Mesendoderm (in vitro differentiated cells): ENCODE results near the gene MYO1B.

ENCODE experiments used
- DNase-seq: peaks from one replicate; pipeline ENCODE4 v3.0.0; 2013
- H2AK5ac ChIP-seq: 2 replicates; pipeline ENCODE4 v1.6.1; 2013; ENCODE audit warnings: low read length, inconsistent platforms
- H2BK120ac ChIP-seq: 2 replicates; pipeline ENCODE4 v1.6.1; 2013; ENCODE audit warnings: low read depth, mild to moderate bottlenecking, low read length, moderate library complexity, mixed read lengths
- H2BK15ac ChIP-seq: replicated peaks from 2 replicates; pipeline ENCODE4 v1.6.1; 2013; ENCODE audit warnings: low read depth, mild to moderate bottlenecking, moderate library complexity
- H2BK5ac ChIP-seq: 2 replicates; pipeline ENCODE4 v1.6.1; 2013; ENCODE audit warnings: low read length, inconsistent platforms
- H3K18ac ChIP-seq: 2 replicates; pipeline ENCODE4 v1.6.1; 2013; ENCODE audit warnings: mild to moderate bottlenecking, low read length, mixed read lengths
- H3K23ac ChIP-seq: one replicate; pipeline ENCODE4 v1.6.1; 2013; ENCODE audit warnings: low read length
- H3K27ac ChIP-seq: 2 replicates; pipeline ENCODE4 v1.5.1; 2013; ENCODE audit warnings: low read depth, mild to moderate bottlenecking, inconsistent platforms, low read length, moderate library complexity
- H3K27me3 ChIP-seq: 2 replicates; pipeline ENCODE4 v1.6.1; 2013; ENCODE audit warnings: low read length, control low read depth, mild to moderate bottlenecking, inconsistent platforms; ENCODE audit not compliant: insufficient read depth, poor library complexity
- H3K36me3 ChIP-seq: 2 replicates; pipeline ENCODE4 v1.6.1; 2013; ENCODE audit warnings: low read length, inconsistent platforms; ENCODE audit not compliant: control insufficient read depth, insufficient read depth
- H3K4ac ChIP-seq: one replicate; pipeline ENCODE4 v1.6.1; 2013; ENCODE audit warnings: low read depth, mild to moderate bottlenecking, low read length, moderate library complexity
- H3K4me1 ChIP-seq: 2 replicates; pipeline ENCODE4 v1.6.1; 2013; ENCODE audit warnings: low read depth, low read length, inconsistent platforms; ENCODE audit not compliant: control insufficient read depth
- H3K4me2 ChIP-seq: 2 replicates; pipeline ENCODE4 v1.6.1; 2013; ENCODE audit warnings: low read length
- H3K4me3 ChIP-seq: 2 replicates; pipeline ENCODE4 v1.5.1; 2013; ENCODE audit warnings: mild to moderate bottlenecking, low read length
- H3K56ac ChIP-seq: one replicate; pipeline ENCODE4 v1.6.1; 2013; ENCODE audit warnings: low read length
- H3K79me1 ChIP-seq: 2 replicates; pipeline ENCODE4 v1.6.1; 2013; ENCODE audit warnings: low read length, inconsistent platforms
- H3K79me2 ChIP-seq: 2 replicates; pipeline ENCODE4 v1.6.1; 2013; ENCODE audit warnings: mild to moderate bottlenecking, low read length; ENCODE audit not compliant: control insufficient read depth, insufficient read depth
- H3K9ac ChIP-seq: 2 replicates; pipeline ENCODE4 v1.6.1; 2013; ENCODE audit warnings: low read length, inconsistent platforms
- H4K5ac ChIP-seq: one replicate; pipeline ENCODE4 v1.6.1; 2013; ENCODE audit warnings: low read length
- H4K8ac ChIP-seq: one replicate; pipeline ENCODE4 v1.6.1; 2013; ENCODE audit warnings: low read depth, mild to moderate bottlenecking, control low read depth, low read length, moderate library complexity
- WGBS: extraction: QIAGEN DNeasy Blood & Tissue Kit; methylation state at CpG from one replicate; pipeline ENCODE4 v1.1.7; 2013; ENCODE audit warnings: low lambda C conversion rate, missing lambda C conversion rate; ENCODE audit not compliant: insufficient coverage; ENCODE audit errors: extremely low coverage; 5-methylcytosine and 5-hydroxymethylcytosine counted together

MYO1B gene

DNA sequence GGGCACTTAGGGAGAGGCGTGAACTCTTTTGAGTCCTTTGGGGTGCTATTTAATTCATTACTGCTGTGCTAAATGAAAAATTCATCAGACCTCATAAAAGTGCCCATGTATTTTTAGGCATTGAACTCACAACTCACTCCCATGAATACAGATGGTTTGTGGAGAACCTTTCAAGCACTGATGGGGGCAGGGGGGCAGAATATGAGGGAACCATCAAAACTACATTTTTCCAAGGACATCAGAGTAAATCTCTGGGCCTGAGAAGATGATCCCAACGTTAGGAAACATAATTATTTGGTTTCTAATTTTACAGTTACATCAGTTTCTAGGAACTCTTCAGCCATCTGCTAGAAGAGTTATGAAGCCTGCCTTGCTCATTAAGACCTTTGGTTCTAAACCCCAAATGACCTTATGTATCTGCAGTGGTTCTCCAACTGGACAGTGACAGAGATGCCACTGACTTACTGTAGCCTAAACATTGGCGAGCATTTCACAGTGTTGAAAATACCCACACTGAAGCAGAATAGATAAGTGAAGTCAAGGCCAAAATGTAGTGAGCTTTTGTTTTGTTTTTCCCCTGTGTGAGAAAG lies 90.8 kb downstream of the MYO1B start:
- peaks cover 4% of the 10 kb centered on the region for H3K4me1 ChIP-seq
- no peaks in the 10 kb centered on the region for H3K79me2 ChIP-seq
- no peak overlapping the region for H2BK15ac ChIP-seq
- H3K4me3 ChIP-seq = no peak overlapping the region
- no peak overlapping the region for H3K4ac ChIP-seq
- H3K4me2 ChIP-seq = no peak overlapping the region
- peak overlapping the region; percentile 82 for H3K18ac ChIP-seq
- H2AK5ac ChIP-seq = no peak overlapping the region
- H3K23ac ChIP-seq = no peak overlapping the region
- peaks cover 5% of the 10 kb centered on the region for H3K79me1 ChIP-seq
- H2BK120ac ChIP-seq = no peak overlapping the region
- no CpG with 5 or more reads among the region's 3 CpGs for WGBS
- H3K9ac ChIP-seq = no peak overlapping the region
- DNase-seq = no peak
- H3K56ac ChIP-seq = no peak overlapping the region
- peaks cover under 1% of the 10 kb centered on the region for H3K36me3 ChIP-seq
- H3K27ac ChIP-seq = no peak overlapping the region
- H3K27me3 ChIP-seq = no peaks in the 10 kb centered on the region
- no peak overlapping the region for H2BK5ac ChIP-seq
- no peak overlapping the region for H4K5ac ChIP-seq
- peak overlapping the region; percentile 96 for H4K8ac ChIP-seq

GRCh38 chr2:191341436-191341835 lies 96.2 kb downstream of the MYO1B start:
- Histone ChIP-seq H3K27ac (no peak overlapping the region), H3K4me2 (no peak overlapping the region), H3K4me1 (peaks cover 3% of the 10 kb centered on the region), H2AK5ac (no peak overlapping the region), H3K9ac (no peak overlapping the region), H3K56ac (no peak overlapping the region), H2BK120ac (no peak overlapping the region), H4K5ac (no peak overlapping the region), H3K4ac (no peak overlapping the region), H3K18ac (no peak overlapping the region), H3K23ac (no peak overlapping the region), H2BK5ac (no peak overlapping the region), H3K4me3 (no peak overlapping the region), H3K36me3 (peaks cover 1% of the 10 kb centered on the region), H3K79me2 (no peaks in the 10 kb centered on the region), H2BK15ac (no peak overlapping the region), H3K27me3 (no peaks in the 10 kb centered on the region), H3K79me1 (peaks cover 5% of the 10 kb centered on the region), H4K8ac (no peak overlapping the region)
- DNase-seq = no peak
- WGBS = no CpG with 5 or more reads among the region's 3 CpGs

- Histone ChIP-seq H3K79me2 (no peaks in the 10 kb centered on the region), H3K4ac (no peak overlapping the region), H2AK5ac (no peak overlapping the region), H3K36me3 (peaks cover 1% of the 10 kb centered on the region), H3K27me3 (no peaks in the 10 kb centered on the region), H3K23ac (no peak overlapping the region), H3K27ac (no peak overlapping the region), H2BK120ac (no peak overlapping the region), H4K5ac (no peak overlapping the region), H3K4me2 (no peak overlapping the region), H3K56ac (no peak overlapping the region), H3K79me1 (peaks cover 5% of the 10 kb centered on the region), H2BK5ac (no peak overlapping the region), H3K18ac (no peak overlapping the region), H2BK15ac (no peak overlapping the region), H3K4me3 (no peak overlapping the region), H4K8ac (no peak overlapping the region), H3K4me1 (no peaks in the 10 kb centered on the region), H3K9ac (no peak overlapping the region)
- no peak for DNase-seq
- WGBS = no CpG with 5 or more reads among the region's 2 CpGs
Measured at GRCh38 chr2:191343796-191344338, 98.7 kb downstream of the MYO1B start.

GRCh38 chr2:191345788-191346187 lies 100.6 kb downstream of the MYO1B start:
- no peak for DNase-seq
- H2BK15ac ChIP-seq = no peak overlapping the region
- peaks cover 1% of the 10 kb centered on the region for H3K36me3 ChIP-seq

GRCh38 chr2:191347154-191347553 lies 102.0 kb downstream of the MYO1B start:
- no peak overlapping the region for H4K5ac ChIP-seq
- H3K56ac ChIP-seq = no peak overlapping the region
- no peaks in the 10 kb centered on the region for H3K27me3 ChIP-seq
- no peak overlapping the region for H2BK5ac ChIP-seq
- no peak overlapping the region for H2BK120ac ChIP-seq
- no peaks in the 10 kb centered on the region for H3K79me2 ChIP-seq
- no peak overlapping the region for H4K8ac ChIP-seq
- no peak for DNase-seq
- H3K4me2 ChIP-seq = no peak overlapping the region
- H3K79me1 ChIP-seq = peaks cover 3% of the 10 kb centered on the region
- no peak overlapping the region for H3K18ac ChIP-seq
- H3K4me3 ChIP-seq = no peak overlapping the region
- no peak overlapping the region for H2BK15ac ChIP-seq
- no peak overlapping the region for H3K4ac ChIP-seq
- H3K4me1 ChIP-seq = no peaks in the 10 kb centered on the region
- H3K27ac ChIP-seq = no peak overlapping the region
- WGBS = no CpG with 5 or more reads among the region's 2 CpGs
- H3K23ac ChIP-seq = no peak overlapping the region
- no peak overlapping the region for H2AK5ac ChIP-seq
- H3K36me3 ChIP-seq = peaks cover under 1% of the 10 kb centered on the region
- no peak overlapping the region for H3K9ac ChIP-seq

More at GRCh38 chr2:191345788-191346187, 100.6 kb downstream of the MYO1B start:
- Histone ChIP-seq H3K4me2 (no peak overlapping the region), H3K9ac (no peak overlapping the region), H3K27ac (no peak overlapping the region), H2AK5ac (no peak overlapping the region), H3K4ac (no peak overlapping the region), H2BK5ac (no peak overlapping the region), H2BK120ac (no peak overlapping the region), H3K18ac (no peak overlapping the region), H3K79me1 (peaks cover 3% of the 10 kb centered on the region), H3K56ac (no peak overlapping the region), H4K8ac (no peak overlapping the region), H3K27me3 (no peaks in the 10 kb centered on the region), H3K79me2 (no peaks in the 10 kb centered on the region), H4K5ac (no peak overlapping the region), H3K4me3 (no peak overlapping the region), H3K4me1 (no peaks in the 10 kb centered on the region), H3K23ac (no peak overlapping the region)

DNA sequence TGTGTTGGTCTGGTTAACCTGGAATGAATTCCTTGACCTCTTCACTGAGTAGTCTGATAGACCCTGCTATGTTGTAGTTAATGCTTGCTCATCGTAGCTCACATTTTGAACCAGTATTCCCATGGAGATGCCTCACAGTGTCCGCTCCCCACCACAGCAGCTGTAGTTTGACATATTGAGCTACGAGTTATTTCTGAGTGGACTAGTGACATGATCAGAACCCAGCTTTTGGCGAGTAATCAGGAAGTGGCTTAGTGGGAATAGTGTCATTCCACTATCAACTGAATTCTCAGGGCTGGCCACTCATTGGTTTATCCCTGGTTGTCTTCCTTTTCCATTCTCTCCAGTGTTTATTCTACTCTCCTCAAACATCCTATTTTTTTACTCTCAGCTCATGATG lies 102.7 kb downstream of the MYO1B start:
- no peak overlapping the region for H3K18ac ChIP-seq
- H2BK15ac ChIP-seq = no peak overlapping the region
- no peak overlapping the region for H3K4ac ChIP-seq
- H3K23ac ChIP-seq = no peak overlapping the region
- H2BK120ac ChIP-seq = no peak overlapping the region
- no peak overlapping the region for H2BK5ac ChIP-seq
- no peak overlapping the region for H4K5ac ChIP-seq
- no peaks in the 10 kb centered on the region for H3K4me1 ChIP-seq
- DNase-seq = no peak
- H3K56ac ChIP-seq = no peak overlapping the region
- H3K9ac ChIP-seq = no peak overlapping the region
- H2AK5ac ChIP-seq = no peak overlapping the region
- H3K4me2 ChIP-seq = no peak overlapping the region
- H4K8ac ChIP-seq = no peak overlapping the region
- H3K27ac ChIP-seq = no peak overlapping the region
- no CpG with 5 or more reads among the region's 4 CpGs for WGBS
- no peak overlapping the region for H3K4me3 ChIP-seq
- H3K27me3 ChIP-seq = no peaks in the 10 kb centered on the region
- peaks cover 3% of the 10 kb centered on the region for H3K79me1 ChIP-seq
- no peaks in the 10 kb centered on the region for H3K36me3 ChIP-seq
- no peaks in the 10 kb centered on the region for H3K79me2 ChIP-seq
